Keratinocyte (primary cell): ENCODE data around the gene LSM10. TPM values are rescaled to one million over a fixed set of nuclear protein-coding genes. Genes with fewer than 3 reads are reported as not detected.

Experiments
- DNase-seq: peaks from one replicate; pipeline ENCODE4 v3.0.0-alpha.2; 2011; ENCODE audit warnings: low read depth, missing footprints, low spot score
- FAIRE-seq: peaks from 2 replicates; lab custom pipeline; 2011; peaks lifted over from hg19 to GRCh38; lab: Jason Lieb, UNC
- H2AFZ ChIP-seq: 2 replicates; pipeline ENCODE4 v1.6.0; 2012; ENCODE audit warnings: low read length, control low read depth, inconsistent platforms; ENCODE audit not compliant: control insufficient read depth
- H3K27ac ChIP-seq: 2 replicates; pipeline ENCODE4 v1.5.1; 2011; ENCODE audit warnings: low read length; ENCODE audit not compliant: control insufficient read depth, insufficient read depth
- H3K27me3 ChIP-seq: 3 replicates; pipeline ENCODE4 v1.6.0; 2011; ENCODE audit warnings: low read length; ENCODE audit not compliant: control insufficient read depth, insufficient read depth; ENCODE audit errors: extremely low read depth
- H3K36me3 ChIP-seq, 2 experiments: 2 replicates in 1 of 2; 3 replicates in 1 of 2; pipeline ENCODE4 v1.5.1; 2011; ENCODE audit warnings: low read length in 2 of 2, mild to moderate bottlenecking in 1 of 2; ENCODE audit not compliant: control insufficient read depth in 2 of 2, insufficient read depth in 2 of 2; ENCODE audit errors: extremely low read depth in 1 of 2
- H3K4me1 ChIP-seq: 3 replicates; pipeline ENCODE4 v1.5.1; 2011; ENCODE audit warnings: low read length; ENCODE audit not compliant: control insufficient read depth, insufficient read depth; ENCODE audit errors: extremely low read depth
- H3K4me2 ChIP-seq: 3 replicates; pipeline ENCODE4 v1.6.0; 2011; ENCODE audit warnings: low read depth, low read length; ENCODE audit not compliant: control insufficient read depth, insufficient read depth; ENCODE audit errors: extremely low read depth
- H3K4me3 ChIP-seq, 3 experiments: fragments of 200-600 bp in 1 of 3; sonication (generic) in 1 of 3; 2 replicates in 2 of 3; 3 replicates in 1 of 3; pipeline ENCODE4 v1.5.1; 2011 to 2016; ENCODE audit warnings: low read length in 3 of 3, mild to moderate bottlenecking in 3 of 3, control low read depth in 2 of 3, inconsistent platforms in 1 of 3, low read depth in 1 of 3, mixed read lengths in 1 of 3, mixed run types in 1 of 3, moderate library complexity in 1 of 3; ENCODE audit not compliant: control insufficient read depth in 2 of 3, insufficient read depth in 2 of 3; ENCODE audit errors: extremely low read depth in 1 of 3
- H3K79me2 ChIP-seq: 2 replicates; pipeline ENCODE4 v1.6.0; 2012; ENCODE audit warnings: low read length; ENCODE audit not compliant: control insufficient read depth, insufficient read depth
- H3K9ac ChIP-seq: 3 replicates; pipeline ENCODE4 v1.6.0; 2011; ENCODE audit warnings: low read length; ENCODE audit not compliant: control insufficient read depth, insufficient read depth; ENCODE audit errors: extremely low read depth
- H3K9me1 ChIP-seq: 3 replicates; pipeline ENCODE4 v1.6.0; 2011; ENCODE audit warnings: low read length; ENCODE audit not compliant: control insufficient read depth, insufficient read depth; ENCODE audit errors: extremely low read depth
- H3K9me3 ChIP-seq: 2 replicates; pipeline ENCODE4 v1.5.1; 2012; ENCODE audit warnings: low read depth, low read length; ENCODE audit not compliant: control insufficient read depth
- H4K20me1 ChIP-seq: 3 replicates; pipeline ENCODE4 v1.6.0; 2011; ENCODE audit warnings: low read length; ENCODE audit not compliant: control insufficient read depth, insufficient read depth; ENCODE audit errors: extremely low read depth
- CTCF ChIP-seq, 3 experiments: IDR thresholded peaks in 1 of 3; conservative IDR thresholded peaks in 1 of 3; optimal IDR thresholded peaks in 1 of 3; 2 replicates in 2 of 3; 3 replicates in 1 of 3; pipeline versions ENCODE3 to v1.5.1; 2011; ENCODE audit warnings: low read length in 3 of 3, mild to moderate bottlenecking in 3 of 3, moderate library complexity in 2 of 3, control low read depth in 1 of 3, inconsistent platforms in 1 of 3; ENCODE audit not compliant: insufficient read depth in 2 of 3; ENCODE audit errors: extremely low read depth in 1 of 3
- EZH2 ChIP-seq: IDR thresholded peaks from one replicate; pipeline ENCODE4 v1.6.1; 2012; ENCODE audit warnings: inconsistent platforms, mild to moderate bottlenecking, low read length, moderate library complexity
- dilution Hi-C: fragments of 300-500 bp; cut with MboI; formaldehyde crosslinking; loops from one replicate; pipeline ENCODE4 v1.7.0; 2020; ENCODE audit warnings: low sequenced_read_pairs; ENCODE audit not compliant: extremely low pct_ligation_motif_present
- polyA plus RNA-seq, 5 experiments: library from polyadenylated mRNA; depleted of rRNA in 3 of 5; stranded (reverse) in 3 of 5; stranded (forward) in 1 of 5; unstranded in 1 of 5; fragments of >200 nt; gene quantifications; 1 replicate in 1 of 5; 2 replicates in 3 of 5; 3 replicates in 1 of 5; pipeline versions ENCODE4 v1.2.1 to v1.2.3, GENCODE V29; 2011 to 2012; ENCODE audit warnings: missing spikeins in 2 of 5, low read depth in 1 of 5, low replicate concordance in 1 of 5

The LSM10 gene
- polyA plus RNA-seq, 1 donor (not counting 4 experiments of a cell fraction or from before 2014, with no cell fraction given), result 45.3 TPM

GRCh38 chr1:36377791-36378492, 19.8 kb downstream of the LSM10 start:
- FAIRE-seq (no peak), DNase-seq (no peak)
- Histone ChIP-seq H3K27me3 (no peaks in the 10 kb centered on the region), H3K9me1 (peaks cover 4% of the 10 kb centered on the region), H3K36me3 (peaks cover 4 to 23% of the 10 kb centered on the region in 2 experiments), H4K20me1 (no peaks in the 10 kb centered on the region), H3K4me3 (no peak overlapping the region), H3K9me3 (no peaks in the 10 kb centered on the region), H3K4me1 (peaks cover 22% of the 10 kb centered on the region), H2AFZ (no peak overlapping the region), H3K79me2 (peaks cover 54% of the 10 kb centered on the region), H3K27ac (no peak overlapping the region), H3K9ac (no peak overlapping the region), H3K4me2 (no peak overlapping the region)
- dilution Hi-C loops, result no loop called here
- TF ChIP-seq CTCF (optimal IDR thresholded peaks at IDR 0.05 in 1 of 3, IDR thresholded peaks at IDR 0.05 in 1 of 3, conservative IDR thresholded peaks at IDR 0.05 in 1 of 3; ENCODE audit: extremely low read depth in 1 of 3, insufficient read depth in 2 of 3, low read length in 3 of 3), result no peak
- no peak for TF ChIP-seq EZH2

- H3K4me1 ChIP-seq, result peaks cover 36% of the 10 kb centered on the region
- dilution Hi-C loops, result no loop called here
These were observed 25.1 kb downstream of the LSM10 start for GRCh38 chr1:36372617-36373016.

More at GRCh38 chr1:36372617-36373016, 25.1 kb downstream of the LSM10 start:
- peaks cover 7 to 16% of the 10 kb centered on the region in 2 experiments for H3K36me3 ChIP-seq
- H3K27ac ChIP-seq, result peak overlapping the region; percentile 71
- H3K9me3 ChIP-seq, result no peaks in the 10 kb centered on the region
- peak overlapping the region; percentile 29 for H3K9ac ChIP-seq
- FAIRE-seq (no peak), DNase-seq (no peak)
- H3K4me3 ChIP-seq, result no peak overlapping the region
- no peak for TF ChIP-seq CTCF (optimal IDR thresholded peaks at IDR 0.05 in 1 of 3, IDR thresholded peaks at IDR 0.05 in 1 of 3, conservative IDR thresholded peaks at IDR 0.05 in 1 of 3; ENCODE audit: extremely low read depth in 1 of 3, insufficient read depth in 2 of 3, low read length in 3 of 3)
- no peak for TF ChIP-seq EZH2
- H3K27me3 ChIP-seq, result no peaks in the 10 kb centered on the region
- peak overlapping the region; percentile 73 for H3K4me2 ChIP-seq
- H3K9me1 ChIP-seq, result peaks cover 2% of the 10 kb centered on the region
- no peak overlapping the region for H2AFZ ChIP-seq
- H4K20me1 ChIP-seq, result no peaks in the 10 kb centered on the region
- H3K79me2 ChIP-seq, result peaks cover 33% of the 10 kb centered on the region
